IMR-90 (cell line): ENCODE data around the gene EPN2.

Experiments
- BHLHE40 ChIP-seq: fragments of 150-350 bp; IDR thresholded peaks from 2 replicates; pipeline ENCODE4 v1.6.1; 2016; ENCODE audit warnings: mild to moderate bottlenecking, low read depth, low read length
- CEBPB ChIP-seq: IDR thresholded peaks from 2 replicates; pipeline ENCODE4 v1.6.1; 2012; ENCODE audit warnings: low read depth, low read length, improper control_type of control experiment
- CHD1 ChIP-seq: IDR thresholded peaks from 2 replicates; pipeline ENCODE4 v1.6.1; 2012; ENCODE audit warnings: low read depth, low read length, improper control_type of control experiment
- MAFK ChIP-seq: IDR thresholded peaks from 2 replicates; pipeline ENCODE4 v1.6.1; 2012; ENCODE audit warnings: low read depth, low read length, improper control_type of control experiment
- MAZ ChIP-seq: IDR thresholded peaks from 2 replicates; pipeline ENCODE4 v1.6.1; 2012; ENCODE audit warnings: low read depth, mild to moderate bottlenecking, low read length, improper control_type of control experiment, moderate library complexity, borderline replicate concordance
- MXI1 ChIP-seq: IDR thresholded peaks from 2 replicates; pipeline ENCODE4 v1.6.1; 2012; ENCODE audit warnings: low read depth, mild to moderate bottlenecking, low read length, moderate library complexity, borderline replicate concordance
- POLR2A ChIP-seq: IDR thresholded peaks from 2 replicates; pipeline ENCODE4 v1.6.1; 2012; ENCODE audit warnings: mild to moderate bottlenecking, low read depth, low read length
- RCOR1 ChIP-seq: IDR thresholded peaks from 2 replicates; pipeline ENCODE4 v1.6.1; 2012; ENCODE audit warnings: mild to moderate bottlenecking, low read length, improper control_type of control experiment; ENCODE audit not compliant: insufficient replicate concordance
- SMC3 ChIP-seq: fragments of 150-350 bp; IDR thresholded peaks from 2 replicates; pipeline ENCODE4 v1.6.1; 2016; ENCODE audit warnings: low read depth, mild to moderate bottlenecking, antibody characterized with exemption, low read length, moderate library complexity
- TF ChIP-seq, protein P1 (sequence below): conservative IDR thresholded peaks from 2 replicates; pipeline ENCODE4 v1.5.1; 2012; ENCODE audit warnings: mild to moderate bottlenecking, low read depth, low read length, improper control_type of control experiment
- TF ChIP-seq, protein P2 (sequence below): fragments of 150-350 bp; IDR thresholded peaks from 2 replicates; pipeline ENCODE4 v1.6.1; 2016; ENCODE audit warnings: low read depth, mild to moderate bottlenecking, low read length, moderate library complexity, borderline replicate concordance

DNA sequence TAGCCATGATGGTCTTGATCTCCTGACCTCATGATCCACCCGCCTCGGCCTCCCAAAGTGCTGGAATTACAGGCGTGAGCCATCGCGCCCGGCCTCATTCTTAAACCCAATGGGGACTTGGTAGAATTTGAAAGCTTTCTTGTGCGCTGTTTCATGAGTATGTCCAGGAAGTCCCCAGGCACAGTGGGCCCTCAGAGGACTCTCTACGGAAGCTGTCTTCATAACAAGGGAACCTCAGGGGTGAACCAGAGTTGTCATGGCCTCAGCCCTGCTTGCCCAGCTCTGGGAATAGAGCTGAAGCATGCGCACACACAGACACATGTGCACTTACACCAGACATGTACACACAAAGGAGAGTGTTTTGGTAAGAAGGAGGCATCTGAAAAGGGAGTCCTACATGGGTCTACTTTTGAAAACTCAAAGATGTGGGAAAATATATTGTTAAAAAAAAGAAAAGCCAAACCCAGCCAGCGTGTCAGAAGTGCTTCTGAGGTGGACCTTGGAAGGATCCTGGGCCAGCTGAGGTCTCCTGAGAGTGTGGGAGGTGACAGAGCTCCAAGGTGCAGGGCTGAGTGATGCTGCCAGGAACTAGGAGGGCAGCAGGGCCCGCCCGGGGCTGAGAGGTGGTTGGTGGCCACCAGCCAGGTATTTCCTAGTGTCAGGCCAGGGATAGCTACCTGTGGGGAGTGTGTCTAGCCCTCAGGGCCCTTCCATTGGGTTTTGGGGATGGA lies 54.6 kb downstream of the EPN2 start:
- TF ChIP-seq POLR2A (no peak), MAZ (no peak), RCOR1 (no peak), SMC3 (no peak), MAFK (no peak), CEBPB (no peak), MXI1 (no peak), BHLHE40 (no peak), CHD1 (no peak)
- TF ChIP-seq, protein P1, sequence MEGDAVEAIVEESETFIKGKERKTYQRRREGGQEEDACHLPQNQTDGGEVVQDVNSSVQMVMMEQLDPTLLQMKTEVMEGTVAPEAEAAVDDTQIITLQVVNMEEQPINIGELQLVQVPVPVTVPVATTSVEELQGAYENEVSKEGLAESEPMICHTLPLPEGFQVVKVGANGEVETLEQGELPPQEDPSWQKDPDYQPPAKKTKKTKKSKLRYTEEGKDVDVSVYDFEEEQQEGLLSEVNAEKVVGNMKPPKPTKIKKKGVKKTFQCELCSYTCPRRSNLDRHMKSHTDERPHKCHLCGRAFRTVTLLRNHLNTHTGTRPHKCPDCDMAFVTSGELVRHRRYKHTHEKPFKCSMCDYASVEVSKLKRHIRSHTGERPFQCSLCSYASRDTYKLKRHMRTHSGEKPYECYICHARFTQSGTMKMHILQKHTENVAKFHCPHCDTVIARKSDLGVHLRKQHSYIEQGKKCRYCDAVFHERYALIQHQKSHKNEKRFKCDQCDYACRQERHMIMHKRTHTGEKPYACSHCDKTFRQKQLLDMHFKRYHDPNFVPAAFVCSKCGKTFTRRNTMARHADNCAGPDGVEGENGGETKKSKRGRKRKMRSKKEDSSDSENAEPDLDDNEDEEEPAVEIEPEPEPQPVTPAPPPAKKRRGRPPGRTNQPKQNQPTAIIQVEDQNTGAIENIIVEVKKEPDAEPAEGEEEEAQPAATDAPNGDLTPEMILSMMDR = no peak
- TF ChIP-seq, protein P2, sequence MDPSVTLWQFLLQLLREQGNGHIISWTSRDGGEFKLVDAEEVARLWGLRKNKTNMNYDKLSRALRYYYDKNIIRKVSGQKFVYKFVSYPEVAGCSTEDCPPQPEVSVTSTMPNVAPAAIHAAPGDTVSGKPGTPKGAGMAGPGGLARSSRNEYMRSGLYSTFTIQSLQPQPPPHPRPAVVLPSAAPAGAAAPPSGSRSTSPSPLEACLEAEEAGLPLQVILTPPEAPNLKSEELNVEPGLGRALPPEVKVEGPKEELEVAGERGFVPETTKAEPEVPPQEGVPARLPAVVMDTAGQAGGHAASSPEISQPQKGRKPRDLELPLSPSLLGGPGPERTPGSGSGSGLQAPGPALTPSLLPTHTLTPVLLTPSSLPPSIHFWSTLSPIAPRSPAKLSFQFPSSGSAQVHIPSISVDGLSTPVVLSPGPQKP = no peak
